Activated B cell treated with CpG ODN at 0.5 μM for 24 hours (primary cell): ENCODE results near the gene C1QTNF12. TPM values are rescaled to one million over a fixed set of nuclear protein-coding genes. Genes with fewer than 3 reads are reported as not detected.

Source experiments
- ATAC-seq: fragments of 200-7000 bp; cut with Tn5 transposase; one replicate; pipeline ENCODE4 v1.10.0; 2021; ENCODE audit warnings: low read depth, mild to moderate bottlenecking, moderate library complexity
- CTCF ChIA-PET: fragments of 350-600 bp; sonication (Branson Sonifier 250); formaldehyde crosslinking; loops from one replicate; lab custom pipeline; 2021; ENCODE audit warnings: antibody characterized with exemption; lab: Charles Lee
- POLR2A ChIA-PET: fragments of 350-600 bp; sonication (Branson Sonifier 250); formaldehyde crosslinking; loops from one replicate; lab custom pipeline; 2021; ENCODE audit warnings: antibody characterized with exemption; lab: Charles Lee
- DNase-seq: peaks from one replicate; pipeline ENCODE4 v3.0.0; 2022
- H3K27ac Mint-ChIP-seq: one replicate; pipeline ENCODE4 v1.8.0; 2020; ENCODE audit warnings: mixed read lengths
- H3K27me3 Mint-ChIP-seq: one replicate; pipeline ENCODE4 v1.8.0; 2021; ENCODE audit warnings: mixed read lengths
- H3K36me3 Mint-ChIP-seq: one replicate; pipeline ENCODE4 v1.8.0; 2021; ENCODE audit warnings: low read depth, mixed read lengths
- H3K4me1 Mint-ChIP-seq: one replicate; pipeline ENCODE4 v1.8.0; 2021; ENCODE audit warnings: mixed read lengths
- H3K4me3 Mint-ChIP-seq: one replicate; pipeline ENCODE4 v1.8.0; 2020; ENCODE audit warnings: mild to moderate bottlenecking, mixed read lengths
- H3K9me3 Mint-ChIP-seq: one replicate; pipeline ENCODE4 v1.8.0; 2020; ENCODE audit warnings: mixed read lengths
- CTCF ChIP-seq: fragments of 200-600 bp; IDR thresholded peaks from one replicate; pipeline ENCODE4 v1.8.0; 2022; ENCODE audit warnings: antibody characterized with exemption, mild to moderate bottlenecking
- intact Hi-C: fragments of 100-400 bp; cut with micrococcal nuclease; formaldehyde crosslinking; loops from one replicate; pipeline ENCODE4 v1.15.1; 2024
- total RNA-seq: library from RNA; stranded (reverse); gene quantifications from 2 replicates; pipeline ENCODE4 v1.2.3, GENCODE V29; 2022

The C1QTNF12 gene
- total RNA-seq, 1 donor from 2014 or later, result 2.5 TPM

GRCh38 chr1:1218524-1219200 is 27.9 kb downstream of the C1QTNF12 start:
- DNase-seq (no peak), ATAC-seq (no peak)
- no peak overlapping the region for H3K4me3 Mint-ChIP-seq
- no peaks in the 10 kb centered on the region for H3K9me3 Mint-ChIP-seq
- no peaks in the 10 kb centered on the region for H3K27me3 Mint-ChIP-seq
- no peak overlapping the region for H3K27ac Mint-ChIP-seq
- POLR2A ChIA-PET, result interaction anchor here (0.7 to 1.7 kb wide), 3 partner anchors 10 to 82 kb away, joined by 3 to 5 read pairs (median 3); no protein-coding TSS in a partner anchor
- intact Hi-C loops, result no loop called here
- CTCF ChIA-PET, result interaction anchor here (2.1 kb wide), 1 partner anchor 96 kb away, joined by 4 read pairs; no protein-coding TSS in a partner anchor
- H3K36me3 Mint-ChIP-seq, result peaks cover 59% of the 10 kb centered on the region
- TF ChIP-seq CTCF, result no peak
- peaks cover 29% of the 10 kb centered on the region for H3K4me1 Mint-ChIP-seq

GRCh38 chr1:1217621-1218523 is 28.6 kb downstream of the C1QTNF12 start:
- CTCF ChIA-PET, result interaction anchor here (2.1 kb wide), 1 partner anchor 95 kb away, joined by 4 read pairs; no protein-coding TSS in a partner anchor
- TF ChIP-seq CTCF, result no peak
- peaks cover 31% of the 10 kb centered on the region for H3K4me1 Mint-ChIP-seq
- intact Hi-C loops, result no loop called here
- POLR2A ChIA-PET, result interaction anchor here (0.7 to 1.7 kb wide), 3 partner anchors 9 to 81 kb away, joined by 3 to 5 read pairs (median 3); no protein-coding TSS in a partner anchor
- H3K27ac Mint-ChIP-seq, result no peak overlapping the region
- no peaks in the 10 kb centered on the region for H3K27me3 Mint-ChIP-seq
- DNase-seq (no peak), ATAC-seq (no peak)
- H3K36me3 Mint-ChIP-seq, result peaks cover 53% of the 10 kb centered on the region
- H3K4me3 Mint-ChIP-seq, result no peak overlapping the region
- H3K9me3 Mint-ChIP-seq, result no peaks in the 10 kb centered on the region

- Mint-ChIP-seq H3K4me1 (peaks cover 31% of the 10 kb centered on the region), H3K4me3 (no peak overlapping the region), H3K9me3 (no peaks in the 10 kb centered on the region), H3K27ac (peak overlapping the region; percentile 52), H3K36me3 (peaks cover 48% of the 10 kb centered on the region), H3K27me3 (no peaks in the 10 kb centered on the region)
- intact Hi-C loops, result no loop called here
- no peak for TF ChIP-seq CTCF
- ChIA-PET POLR2A (interaction anchor here (0.5 to 2.4 kb wide), 3 partner anchors 14 to 158 kb away, joined by 3 to 6 read pairs (median 3); partner anchors contain the start of gene AURKAIP1), CTCF (interaction anchor here (2.1 kb wide), 1 partner anchor 94 kb away, joined by 4 read pairs; no protein-coding TSS in a partner anchor)
- DNase-seq (no peak), ATAC-seq (no peak)
Measured at GRCh38 chr1:1216770-1217620, 29.5 kb downstream of the C1QTNF12 start.

GRCh38 chr1:1215881-1216605 is 30.5 kb downstream of the C1QTNF12 start:
- ATAC-seq (no peak), DNase-seq (no peak)
- intact Hi-C loops, result no loop called here
- TF ChIP-seq CTCF, result no peak
- Mint-ChIP-seq H3K9me3 (no peaks in the 10 kb centered on the region), H3K27ac (peak overlapping the region; percentile 52), H3K27me3 (no peaks in the 10 kb centered on the region), H3K4me1 (peaks cover 31% of the 10 kb centered on the region), H3K4me3 (no peak overlapping the region), H3K36me3 (peaks cover 42% of the 10 kb centered on the region)
- ChIA-PET CTCF (interaction anchor here (0.5 to 1.2 kb wide), 2 partner anchors 94 to 184 kb away, joined by 3 to 4 read pairs; no protein-coding TSS in a partner anchor), POLR2A (interaction anchor here (0.5 to 2.4 kb wide), 7 partner anchors 9 to 197 kb away, joined by 3 to 6 read pairs (median 3); no protein-coding TSS in a partner anchor)
